Hepatocyte (in vitro differentiated cells): ENCODE results near the gene ANKS1B. TPM values are rescaled to one million over a fixed set of nuclear protein-coding genes. Genes with fewer than 3 reads are reported as not detected.
"Not testable (repeated sequence)": the region's sequence is repeated elsewhere in the genome, so short reads cannot be mapped to it uniquely, and the experiment has no call there.

Source experiments
- DNase-seq: peaks from one replicate; pipeline ENCODE4 v3.0.0-alpha.2; 2016; ENCODE audit warnings: low spot score
- H2AFZ ChIP-seq: fragments of 200-600 bp; sonication (generic); 2 replicates; pipeline ENCODE4 v1.6.0; 2016; ENCODE audit warnings: antibody characterized with exemption, mild to moderate bottlenecking
- H3K27ac ChIP-seq: fragments of 200-600 bp; sonication (generic); 2 replicates; pipeline ENCODE4 v1.5.1; 2016; ENCODE audit warnings: mild to moderate bottlenecking
- H3K27me3 ChIP-seq: fragments of 200-600 bp; sonication (generic); 2 replicates; pipeline ENCODE4 v1.6.1; 2016
- H3K36me3 ChIP-seq: fragments of 200-600 bp; sonication (generic); replicated peaks from 2 replicates; pipeline ENCODE4 v1.5.1; 2016; ENCODE audit warnings: low read depth; ENCODE audit not compliant: insufficient read depth
- H3K4me1 ChIP-seq: fragments of 200-600 bp; sonication (generic); 2 replicates; pipeline ENCODE4 v1.5.1; 2016; ENCODE audit warnings: mild to moderate bottlenecking, moderate library complexity; ENCODE audit not compliant: insufficient read depth
- H3K4me2 ChIP-seq: fragments of 200-600 bp; sonication (generic); 2 replicates; pipeline ENCODE4 v1.6.0; 2016
- H3K4me3 ChIP-seq: fragments of 200-600 bp; sonication (generic); 2 replicates; pipeline ENCODE4 v1.5.1; 2016; ENCODE audit warnings: mild to moderate bottlenecking
- H3K79me2 ChIP-seq: fragments of 200-600 bp; sonication (generic); 2 replicates; pipeline ENCODE4 v1.6.0; 2017; ENCODE audit warnings: mild to moderate bottlenecking
- H3K9me2 ChIP-seq: fragments of 200-600 bp; sonication (generic); replicated peaks from 2 replicates; pipeline ENCODE4 v1.6.0; 2017; ENCODE audit warnings: mild to moderate bottlenecking; ENCODE audit not compliant: insufficient read depth
- H3K9me3 ChIP-seq: fragments of 200-600 bp; sonication (generic); 2 replicates; pipeline ENCODE4 v1.5.1; 2016; ENCODE audit warnings: low read depth, mild to moderate bottlenecking
- H4K20me1 ChIP-seq: fragments of 200-600 bp; sonication (generic); 2 replicates; pipeline ENCODE4 v1.6.0; 2016; ENCODE audit warnings: mild to moderate bottlenecking; ENCODE audit not compliant: insufficient read depth, poor library complexity, severe bottlenecking
- EZH2 ChIP-seq: fragments of 200-600 bp; sonication (generic); IDR thresholded peaks from 2 replicates; pipeline ENCODE4 v1.6.1; 2016; ENCODE audit warnings: antibody characterized with exemption, mild to moderate bottlenecking, borderline replicate concordance
- EZH2phosphoT487 ChIP-seq: fragments of 200-600 bp; sonication (generic); IDR thresholded peaks from one replicate; pipeline ENCODE4 v1.6.1; 2018; ENCODE audit warnings: antibody characterized with exemption, mild to moderate bottlenecking, low read depth, moderate library complexity; ENCODE audit not compliant: unreplicated experiment, severe bottlenecking
- WGBS: methylation state at CpG from one replicate; pipeline ENCODE4 v1.1.6; 2016; ENCODE audit warnings: low lambda C conversion rate; ENCODE audit errors: missing lambda C conversion rate; 5-methylcytosine and 5-hydroxymethylcytosine counted together
- polyA plus RNA-seq: library from polyadenylated mRNA; unstranded; fragments of >200 nt; fragmentation: Nextera tagmentation; extraction: Ambion mirVana; gene quantifications from 2 replicates; pipeline ENCODE4 v1.2.1, GENCODE V29; 2016
- total RNA-seq: library from RNA; depleted of rRNA; stranded (reverse); fragments of >200 nt; gene quantifications from 2 replicates; pipeline ENCODE4 v1.2.3, GENCODE V29; 2014
- TF ChIP-seq, protein P1 (sequence below): fragments of 200-600 bp; sonication (generic); IDR thresholded peaks from 2 replicates; pipeline ENCODE4 v1.5.1; 2016; ENCODE audit warnings: antibody characterized with exemption, mild to moderate bottlenecking; ENCODE audit not compliant: poor library complexity

Gene ANKS1B
- total and polyA plus RNA-seq, 2 experiments from 2014 or later: 1.6 to 2.2 TPM

- H3K4me1 ChIP-seq: no peaks in the 10 kb centered on the region
- H3K36me3 ChIP-seq: no peaks in the 10 kb centered on the region
- no peaks in the 10 kb centered on the region for H3K9me2 ChIP-seq
- H2AFZ ChIP-seq: no peak overlapping the region
- H3K27ac ChIP-seq: no peak overlapping the region
- no peaks in the 10 kb centered on the region for H3K79me2 ChIP-seq
- H3K9me3 ChIP-seq: no peaks in the 10 kb centered on the region
- no peak overlapping the region for H3K4me3 ChIP-seq
- 97% methylated on average over 7 of the region's 9 CpGs for WGBS
- TF ChIP-seq, protein P1, sequence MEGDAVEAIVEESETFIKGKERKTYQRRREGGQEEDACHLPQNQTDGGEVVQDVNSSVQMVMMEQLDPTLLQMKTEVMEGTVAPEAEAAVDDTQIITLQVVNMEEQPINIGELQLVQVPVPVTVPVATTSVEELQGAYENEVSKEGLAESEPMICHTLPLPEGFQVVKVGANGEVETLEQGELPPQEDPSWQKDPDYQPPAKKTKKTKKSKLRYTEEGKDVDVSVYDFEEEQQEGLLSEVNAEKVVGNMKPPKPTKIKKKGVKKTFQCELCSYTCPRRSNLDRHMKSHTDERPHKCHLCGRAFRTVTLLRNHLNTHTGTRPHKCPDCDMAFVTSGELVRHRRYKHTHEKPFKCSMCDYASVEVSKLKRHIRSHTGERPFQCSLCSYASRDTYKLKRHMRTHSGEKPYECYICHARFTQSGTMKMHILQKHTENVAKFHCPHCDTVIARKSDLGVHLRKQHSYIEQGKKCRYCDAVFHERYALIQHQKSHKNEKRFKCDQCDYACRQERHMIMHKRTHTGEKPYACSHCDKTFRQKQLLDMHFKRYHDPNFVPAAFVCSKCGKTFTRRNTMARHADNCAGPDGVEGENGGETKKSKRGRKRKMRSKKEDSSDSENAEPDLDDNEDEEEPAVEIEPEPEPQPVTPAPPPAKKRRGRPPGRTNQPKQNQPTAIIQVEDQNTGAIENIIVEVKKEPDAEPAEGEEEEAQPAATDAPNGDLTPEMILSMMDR: no peak
- TF ChIP-seq EZH2phosphoT487 (no peak), EZH2 (no peak)
- H3K4me2 ChIP-seq: no peak overlapping the region
- no peak for DNase-seq
- no peaks in the 10 kb centered on the region for H4K20me1 ChIP-seq
- H3K27me3 ChIP-seq: no peaks in the 10 kb centered on the region
Observed at GRCh38 chr12:98767248-98767647, 1217.5 kb downstream of the ANKS1B start.

GRCh38 chr12:98763656-98764055 is 1221.1 kb downstream of the ANKS1B start:
- Histone ChIP-seq H3K27ac (no peak overlapping the region), H3K9me2 (no peaks in the 10 kb centered on the region), H3K9me3 (no peaks in the 10 kb centered on the region), H3K4me3 (no peak overlapping the region), H3K36me3 (no peaks in the 10 kb centered on the region), H2AFZ (no peak overlapping the region), H3K4me2 (no peak overlapping the region), H3K4me1 (no peaks in the 10 kb centered on the region), H3K79me2 (no peaks in the 10 kb centered on the region), H4K20me1 (no peaks in the 10 kb centered on the region), H3K27me3 (no peaks in the 10 kb centered on the region)
- WGBS: 95% methylated on average over 4 of the region's 4 CpGs
- DNase-seq: no peak
- no peak for TF ChIP-seq EZH2
- TF ChIP-seq, protein P1: no peak
- TF ChIP-seq EZH2phosphoT487: no peak

DNA sequence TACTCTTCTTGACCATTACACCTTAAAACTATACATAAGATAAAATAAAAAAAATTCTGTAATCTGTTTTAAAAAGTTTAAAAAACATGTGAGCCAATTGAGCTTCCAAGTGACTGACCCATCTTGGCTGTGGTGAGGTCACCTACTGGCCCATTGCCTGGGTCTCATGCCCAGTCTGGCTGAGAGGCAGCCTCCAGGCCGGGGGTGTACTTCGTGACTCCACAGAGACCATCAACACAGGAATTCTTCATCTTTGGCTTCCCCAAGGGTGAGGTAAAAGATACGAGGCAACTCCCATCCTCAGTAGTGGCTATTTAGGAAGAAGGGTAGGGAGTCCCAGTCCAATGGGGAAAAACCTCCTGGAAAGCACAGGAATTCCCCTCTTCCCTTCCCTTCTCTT is 1226.4 kb downstream of the ANKS1B start:
- no peaks in the 10 kb centered on the region for H3K79me2 ChIP-seq
- H3K4me2 ChIP-seq: no peak overlapping the region
- no peaks in the 10 kb centered on the region for H3K9me3 ChIP-seq
- no peak overlapping the region for H2AFZ ChIP-seq
- H3K36me3 ChIP-seq: no peaks in the 10 kb centered on the region
- no peak for TF ChIP-seq EZH2phosphoT487
- TF ChIP-seq EZH2: no peak
- TF ChIP-seq, protein P1: no peak
- H3K9me2 ChIP-seq: no peaks in the 10 kb centered on the region
- no peaks in the 10 kb centered on the region for H4K20me1 ChIP-seq
- H3K4me3 ChIP-seq: no peak overlapping the region
- no peaks in the 10 kb centered on the region for H3K27me3 ChIP-seq
- no peak overlapping the region for H3K27ac ChIP-seq
- H3K4me1 ChIP-seq: no peaks in the 10 kb centered on the region
- WGBS: 85% methylated on average over 3 of the region's 3 CpGs
- DNase-seq: no peak

DNA sequence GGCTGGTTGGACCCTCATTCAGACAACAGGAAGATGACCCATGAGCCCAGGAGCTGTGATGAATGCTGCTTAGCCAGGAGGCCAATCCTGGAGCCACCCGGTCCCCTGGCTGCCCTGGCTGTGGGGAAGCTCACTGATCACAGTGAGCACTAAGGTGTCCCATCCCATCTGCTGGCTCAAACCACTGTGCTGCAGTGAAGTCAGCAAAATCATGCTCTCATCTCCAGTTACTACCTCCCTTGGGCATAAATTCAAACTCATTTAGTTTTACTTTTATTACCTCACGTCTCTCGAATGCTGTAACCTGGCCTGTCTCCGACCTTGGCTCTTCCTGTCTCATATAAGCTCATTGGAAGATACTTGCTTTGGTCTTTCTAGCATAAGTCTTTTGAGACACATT is 1227.3 kb downstream of the ANKS1B start:
- H2AFZ ChIP-seq: no peak overlapping the region
- 54% methylated on average over 4 of the region's 4 CpGs for WGBS
- no peaks in the 10 kb centered on the region for H3K36me3 ChIP-seq
- no peaks in the 10 kb centered on the region for H3K9me2 ChIP-seq
- no peaks in the 10 kb centered on the region for H3K79me2 ChIP-seq
- DNase-seq: no peak
- H3K4me2 ChIP-seq: no peak overlapping the region
- H3K27ac ChIP-seq: no peak overlapping the region
- H3K27me3 ChIP-seq: no peaks in the 10 kb centered on the region
- TF ChIP-seq, protein P1: no peak
- no peak for TF ChIP-seq EZH2
- TF ChIP-seq EZH2phosphoT487: no peak
- no peaks in the 10 kb centered on the region for H3K4me1 ChIP-seq
- H4K20me1 ChIP-seq: no peaks in the 10 kb centered on the region
- H3K9me3 ChIP-seq: no peaks in the 10 kb centered on the region
- H3K4me3 ChIP-seq: no peak overlapping the region

GRCh38 chr12:98755855-98756254 is 1228.9 kb downstream of the ANKS1B start:
- not testable (repeated sequence) for H3K9me3 ChIP-seq, H3K4me1 ChIP-seq, H3K79me2 ChIP-seq, H3K27me3 ChIP-seq, H3K4me3 ChIP-seq, H3K9me2 ChIP-seq, H4K20me1 ChIP-seq, H3K4me2 ChIP-seq, H2AFZ ChIP-seq, H3K36me3 ChIP-seq, H3K27ac ChIP-seq, DNase-seq
- 89% methylated on average over 5 of the region's 5 CpGs for WGBS
